GM18511 (cell line): Measurements from ENCODE around the gene CARD9.
"Not testable (repeated sequence)": the region's sequence is repeated elsewhere in the genome, so short reads cannot be mapped to it uniquely, and the experiment has no call there.

ENCODE experiments used
- ATAC-seq: cut with Tn5 transposase; IDR thresholded peaks from one replicate; pipeline ENCODE4 v1.9.1; 2021; ENCODE audit warnings: mild to moderate bottlenecking, moderate library complexity; ENCODE audit not compliant: unreplicated experiment

The CARD9 gene

DNA sequence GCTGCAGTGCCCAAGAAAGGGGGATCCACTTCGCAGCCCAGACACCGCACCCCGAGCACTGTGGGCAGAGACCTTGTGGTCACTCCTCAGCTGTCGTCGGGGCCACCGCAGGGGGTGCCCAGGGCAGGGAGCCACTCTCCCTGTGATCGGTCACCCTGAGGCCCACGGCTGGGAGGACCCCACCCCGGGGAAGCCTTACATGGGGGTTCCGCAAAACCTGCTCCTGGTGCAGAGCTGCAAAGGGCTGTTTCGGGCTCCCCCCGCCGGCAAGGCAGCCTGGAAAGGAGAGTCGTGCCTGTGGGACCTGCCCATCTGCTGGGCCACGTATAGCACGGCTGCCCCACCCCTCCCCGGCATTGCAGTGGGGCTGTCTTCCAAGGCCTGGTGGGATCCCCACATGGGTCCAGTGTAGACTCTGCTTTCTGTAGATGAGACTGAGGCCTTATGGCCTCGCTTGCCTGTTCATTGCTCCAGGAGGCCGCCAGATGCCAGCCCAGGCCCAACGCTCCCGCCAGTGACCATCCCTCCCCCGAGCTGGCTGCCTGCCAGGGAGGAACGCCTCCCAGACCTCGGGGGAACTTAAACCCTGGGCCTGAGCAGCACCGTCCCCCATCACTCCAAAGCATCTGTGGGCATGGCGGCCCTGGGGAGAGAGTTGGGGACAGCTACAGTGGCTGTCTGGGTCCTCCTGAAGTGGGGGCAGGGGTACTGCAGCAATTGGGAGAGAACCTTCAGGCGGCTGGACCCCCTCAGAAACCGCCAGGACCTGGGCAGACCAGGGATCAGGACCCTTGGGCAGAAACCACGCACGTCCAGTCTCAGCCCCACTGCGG lies 8.3 kb downstream of the CARD9 start:
- no peak for ATAC-seq

- ATAC-seq = no peak
These were observed 9.3 kb downstream of the CARD9 start for GRCh38 chr9:136363949-136364748.

DNA sequence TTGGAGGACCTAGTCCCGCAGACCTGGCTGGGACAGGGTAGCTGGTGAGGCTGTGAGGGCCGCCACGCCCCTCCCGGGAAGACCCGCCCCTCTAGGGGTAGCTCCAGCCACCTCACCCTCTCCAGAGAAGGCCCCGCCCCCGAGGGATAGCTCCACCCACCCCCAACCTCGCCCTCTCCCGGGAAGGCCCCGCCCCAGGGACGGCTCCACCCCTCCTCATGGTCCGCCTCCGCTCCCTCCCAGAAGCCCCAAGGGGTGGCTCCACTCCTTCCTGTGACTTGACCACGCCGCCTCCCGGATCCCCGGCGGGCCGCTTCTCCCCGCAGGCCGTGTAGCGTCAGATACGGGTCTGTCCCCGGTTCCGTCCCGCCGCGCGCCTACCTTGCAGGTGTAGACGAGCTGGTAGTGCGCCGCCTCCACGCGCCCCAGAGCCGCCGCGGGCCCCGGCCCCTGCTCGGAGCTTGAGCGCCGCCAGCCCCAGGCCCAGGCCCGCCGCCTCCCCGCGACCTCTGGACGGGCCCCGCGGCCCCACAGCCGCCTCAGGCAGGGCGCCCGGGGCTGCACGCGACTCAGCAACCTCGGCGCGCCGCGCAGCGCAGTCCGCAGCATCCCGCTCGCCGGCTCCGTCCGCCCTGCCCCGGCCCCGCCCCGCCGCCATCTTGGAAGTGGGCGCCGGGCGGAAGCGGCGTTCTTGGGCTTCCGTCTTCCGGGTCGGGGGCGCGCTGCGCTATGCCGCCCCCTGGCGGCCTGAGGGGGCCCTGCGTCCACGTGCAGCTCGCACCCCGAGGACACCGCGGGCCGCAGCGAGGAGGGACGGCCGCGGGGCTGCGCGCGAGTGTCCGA lies 10.1 kb downstream of the CARD9 start, which contains the start of gene DNLZ:
Gene DNLZ (minus strand): TSS at position 639 of the 843 bp plus-strand sequence. CDS start 30 bp downstream, at position 609.
- peak; percentile 81 for ATAC-seq

GRCh38 chr9:136362450-136362784 lies 11.1 kb downstream of the CARD9 start:
- no peak for ATAC-seq

DNA sequence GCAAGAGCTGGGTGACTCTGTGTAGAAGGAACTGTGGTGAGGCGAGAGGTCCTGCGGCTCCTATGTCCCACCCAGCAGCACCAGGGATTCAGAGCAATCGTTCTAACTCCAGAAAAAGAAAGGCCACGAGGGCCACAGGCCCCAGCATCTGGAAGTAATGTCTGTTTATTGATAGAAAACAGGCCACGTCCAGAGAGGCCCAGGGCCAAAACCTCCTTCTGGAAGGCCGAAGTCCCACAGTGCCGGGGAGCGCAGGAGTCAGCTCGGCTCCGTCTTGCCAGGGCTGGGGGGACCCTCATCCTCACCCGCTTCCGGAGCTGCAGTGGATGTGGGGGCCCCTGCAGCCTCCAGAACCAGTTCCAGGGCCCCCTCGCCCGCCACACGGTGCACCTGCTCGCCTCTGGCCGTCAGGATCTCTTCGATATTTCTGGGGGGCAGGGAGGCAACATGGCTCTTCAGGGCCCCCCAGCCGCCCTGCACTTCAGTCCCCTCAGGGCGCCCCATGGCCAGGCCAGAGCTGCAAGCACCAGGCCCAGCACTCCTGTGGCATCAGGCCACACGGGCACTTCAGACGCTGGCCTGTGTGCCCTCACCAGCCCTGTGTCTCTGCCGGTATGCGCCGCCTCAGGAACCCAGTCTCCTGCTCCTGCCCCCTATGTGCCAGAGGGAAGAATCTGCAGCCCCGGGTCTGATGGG lies 11.6 kb downstream of the CARD9 start:
- ATAC-seq = no peak

GRCh38 chr9:136361047-136361753 lies 12.3 kb downstream of the CARD9 start:
- ATAC-seq = no peak

DNA sequence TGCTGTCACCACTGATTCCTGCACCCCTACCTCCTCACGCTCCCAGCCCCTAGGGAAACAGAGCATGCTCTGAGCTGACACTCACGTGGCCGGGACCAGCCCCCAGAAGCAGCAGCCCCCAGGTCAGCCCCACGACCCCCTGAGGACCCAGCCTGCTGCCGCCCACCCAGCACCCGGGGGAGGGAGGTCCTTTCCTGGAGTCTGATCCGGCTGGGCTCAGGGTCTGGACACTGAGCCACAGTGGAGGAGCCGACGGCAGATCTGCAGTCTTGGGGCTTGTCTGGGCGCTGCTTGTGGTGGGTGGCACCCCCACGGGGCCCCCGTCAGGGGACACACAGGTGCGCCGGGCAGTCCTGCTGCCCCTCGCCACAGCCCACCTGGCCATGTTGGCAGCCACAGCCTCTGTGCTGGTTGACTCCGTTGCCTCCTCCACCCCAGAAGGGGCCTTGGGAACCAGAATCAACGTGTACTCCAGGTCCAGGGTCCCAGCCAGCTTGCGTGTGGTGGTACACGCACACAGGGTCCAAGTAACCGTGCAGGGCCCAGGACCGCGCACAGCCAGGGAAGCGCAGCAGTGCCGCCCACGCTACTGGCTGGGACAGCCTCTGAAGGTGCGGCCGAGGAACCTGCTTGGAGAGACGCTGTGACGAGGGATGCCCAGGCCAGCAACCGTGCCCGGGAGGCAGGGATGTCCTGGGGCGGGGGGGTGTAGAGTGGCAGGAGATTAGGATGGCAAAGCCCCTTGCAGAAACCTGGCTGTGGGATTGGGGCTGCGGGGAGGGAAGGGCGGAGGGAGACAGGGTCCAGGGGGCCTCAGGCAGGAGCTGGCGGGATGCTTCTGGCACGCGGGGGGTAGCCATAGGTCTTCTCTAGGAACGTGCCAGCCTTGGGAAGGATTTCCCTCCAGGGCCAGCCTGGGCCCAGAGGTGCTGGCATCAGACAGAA lies 13.4 kb downstream of the CARD9 start:
- ATAC-seq = no peak

GRCh38 chr9:136358888-136359287 lies 14.6 kb downstream of the CARD9 start:
- ATAC-seq = no peak

GRCh38 chr9:136358016-136358415 lies 15.5 kb downstream of the CARD9 start:
- ATAC-seq = no peak

DNA sequence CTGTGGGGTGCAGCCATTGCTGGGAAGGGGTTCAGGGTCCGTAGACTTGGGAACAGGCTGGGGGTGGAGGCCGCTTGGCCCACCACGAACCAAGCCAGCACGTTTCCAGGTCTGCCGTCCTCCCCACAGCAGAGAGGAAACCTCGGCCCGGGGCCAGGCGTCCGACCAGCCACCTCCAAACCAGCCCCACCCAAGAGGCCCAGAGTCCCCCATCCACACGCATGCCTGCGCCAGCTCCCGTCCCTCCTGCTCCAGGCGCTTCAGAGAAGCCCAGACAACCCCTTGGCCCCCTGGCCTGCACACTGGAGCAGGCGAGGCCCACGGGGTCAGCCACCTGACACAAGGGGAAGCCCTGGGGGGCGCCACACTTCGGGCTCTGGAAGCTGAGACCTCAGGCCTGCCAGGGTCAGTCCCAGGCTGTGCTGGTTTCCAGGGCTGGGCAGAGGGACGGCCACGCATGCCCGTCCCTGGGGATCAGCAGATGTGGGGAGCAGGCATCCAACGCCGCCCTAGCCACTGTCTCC lies 16.2 kb downstream of the CARD9 start:
- no peak for ATAC-seq

DNA sequence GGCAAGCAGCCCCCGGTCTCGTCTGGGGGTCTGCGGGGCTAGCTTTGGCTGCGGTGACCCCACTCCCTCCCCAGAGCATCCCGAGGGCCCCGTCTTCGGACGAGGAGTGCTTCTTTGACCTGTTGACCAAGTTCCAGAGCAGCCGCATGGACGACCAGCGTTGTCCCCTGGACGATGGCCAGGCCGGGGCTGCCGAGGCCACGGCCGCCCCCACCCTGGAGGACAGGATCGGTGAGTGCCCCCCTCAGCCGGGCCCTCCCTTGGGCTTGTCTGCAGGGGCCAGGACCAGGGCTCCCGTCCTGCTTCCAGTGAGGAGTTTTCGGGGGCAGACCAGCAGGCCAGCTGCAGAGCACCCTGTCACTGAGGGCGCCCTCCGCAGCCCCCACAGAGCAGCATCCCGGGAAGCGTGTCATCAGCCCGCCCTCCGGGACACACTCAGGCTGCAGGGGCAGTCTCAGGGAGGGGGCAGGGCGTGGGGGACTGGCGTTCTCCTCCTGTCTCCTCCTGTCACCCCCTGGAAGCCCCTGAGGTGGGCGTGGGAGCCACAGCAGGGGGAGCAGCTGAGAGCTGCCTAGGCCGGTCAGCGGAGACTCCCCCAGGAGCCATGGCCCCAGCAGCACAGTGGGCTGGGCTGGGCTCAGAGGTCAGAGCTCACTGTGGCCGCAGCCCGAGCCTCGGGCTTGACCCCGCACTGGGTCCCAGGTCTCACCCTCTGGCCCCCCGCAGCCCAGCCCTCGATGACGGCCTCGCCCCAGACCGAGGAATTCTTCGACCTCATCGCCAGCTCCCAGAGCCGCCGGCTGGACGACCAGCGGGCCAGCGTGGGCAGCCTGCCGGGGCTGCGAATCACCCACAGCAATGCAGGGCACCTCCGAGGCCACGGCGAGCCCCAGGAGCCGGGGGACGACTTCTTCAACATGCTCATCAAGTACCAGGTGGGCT lies 17.6 kb downstream of the CARD9 start:
- no peak for ATAC-seq

GRCh38 chr9:136354592-136355085 lies 18.8 kb downstream of the CARD9 start:
- no peak for ATAC-seq

GRCh38 chr9:136353757-136354488 lies 19.5 kb downstream of the CARD9 start:
- no peak for ATAC-seq

GRCh38 chr9:136353088-136353487 lies 20.4 kb downstream of the CARD9 start:
- ATAC-seq = no peak

- ATAC-seq = no peak
These were observed 20.8 kb downstream of the CARD9 start for GRCh38 chr9:136352682-136353081.

GRCh38 chr9:136351868-136352267 lies 21.6 kb downstream of the CARD9 start:
- not testable (repeated sequence) for ATAC-seq
